Measurements from ENCODE around the gene NLGN3.

NLGN3 gene

DNA sequence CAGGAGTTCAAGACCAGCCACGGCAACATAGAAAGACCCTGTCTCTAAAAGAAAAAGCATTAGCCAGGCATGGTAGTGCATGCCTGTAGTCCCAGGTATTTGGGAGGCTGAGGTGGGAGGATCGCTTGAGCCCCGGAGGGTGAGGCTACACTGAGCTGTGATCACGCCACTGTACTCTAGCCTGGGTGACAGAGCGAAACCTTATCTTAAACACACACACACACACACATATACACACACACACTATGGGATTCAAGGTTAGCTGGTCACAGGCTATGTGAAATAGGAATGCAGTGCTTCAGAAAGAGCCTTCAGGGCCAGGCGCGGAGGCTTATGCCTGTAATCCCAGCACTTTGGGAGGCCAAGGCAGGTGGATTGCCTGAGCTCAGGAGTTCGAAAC lies 23.5 kb downstream of the NLGN3 start:
- Histone ChIP-seq H3K4me1 (ENCODE audit: insufficient read depth, low read length) (no peaks in the 10 kb centered on the region), H3K9me3 (ENCODE audit: insufficient read depth, low read length, severe bottlenecking) (no peaks in the 10 kb centered on the region), H3K36me3 (ENCODE audit: insufficient read depth, low read length) (peaks cover 18% of the 10 kb centered on the region), H3K27me3 (ENCODE audit: insufficient read depth, low read length, poor library complexity) (no peaks in the 10 kb centered on the region), H3K4me3 (ENCODE audit: low read depth in 1 of 2, low read length in 2 of 2) (no peak overlapping the region), H3K9ac (ENCODE audit: low read depth, low read length) (no peak overlapping the region), H3K27ac (ENCODE audit: low read length) (no peak overlapping the region), H4K20me1 (ENCODE audit: insufficient read depth, low read length) (no peaks in the 10 kb centered on the region), H3K79me2 (ENCODE audit: insufficient read depth, low read length) (peaks cover 7% of the 10 kb centered on the region; the same call in 1 of the 2 replicates), H2AFZ (ENCODE audit: low read depth, low read length) (no peak overlapping the region), H3K4me2 (ENCODE audit: insufficient read depth, low read length) (no peak overlapping the region)
- DNase-seq (no peak), ATAC-seq (ENCODE audit: insufficient read depth, low read depth) (no peak)
- TF ChIP-seq EZH2 (IDR thresholded peaks at IDR 0.05; ENCODE audit: borderline replicate concordance, low read depth, low read length, severe bottlenecking) (no peak), CTCF (IDR thresholded peaks at IDR 0.05; ENCODE audit: borderline replicate concordance, extremely low read depth, low read length, poor library complexity, severe bottlenecking) (no peak)

- Histone ChIP-seq H3K27me3 (ENCODE audit: insufficient read depth, low read length, poor library complexity) (no peaks in the 10 kb centered on the region), H3K79me2 (ENCODE audit: insufficient read depth, low read length) (peaks cover 7% of the 10 kb centered on the region; the same call in 1 of the 2 replicates), H2AFZ (ENCODE audit: low read depth, low read length) (no peak overlapping the region), H3K36me3 (ENCODE audit: insufficient read depth, low read length) (peaks cover 19% of the 10 kb centered on the region), H3K4me1 (ENCODE audit: insufficient read depth, low read length) (no peaks in the 10 kb centered on the region), H3K4me3 (ENCODE audit: low read depth in 1 of 2, low read length in 2 of 2) (no peak overlapping the region), H3K27ac (ENCODE audit: low read length) (no peak overlapping the region), H3K4me2 (ENCODE audit: insufficient read depth, low read length) (no peak overlapping the region), H3K9me3 (ENCODE audit: insufficient read depth, low read length, severe bottlenecking) (no peaks in the 10 kb centered on the region), H3K9ac (ENCODE audit: low read depth, low read length) (no peak overlapping the region), H4K20me1 (ENCODE audit: insufficient read depth, low read length) (no peaks in the 10 kb centered on the region)
- DNase-seq: no peak
- TF ChIP-seq CTCF (IDR thresholded peaks at IDR 0.05; ENCODE audit: borderline replicate concordance, extremely low read depth, low read length, poor library complexity, severe bottlenecking): no peak
- TF ChIP-seq EZH2 (IDR thresholded peaks at IDR 0.05; ENCODE audit: borderline replicate concordance, low read depth, low read length, severe bottlenecking): no peak
- no peak for ATAC-seq (ENCODE audit: insufficient read depth, low read depth)
Measured at GRCh38 chrX:71169586-71169985, 24.9 kb downstream of the NLGN3 start.

DNA sequence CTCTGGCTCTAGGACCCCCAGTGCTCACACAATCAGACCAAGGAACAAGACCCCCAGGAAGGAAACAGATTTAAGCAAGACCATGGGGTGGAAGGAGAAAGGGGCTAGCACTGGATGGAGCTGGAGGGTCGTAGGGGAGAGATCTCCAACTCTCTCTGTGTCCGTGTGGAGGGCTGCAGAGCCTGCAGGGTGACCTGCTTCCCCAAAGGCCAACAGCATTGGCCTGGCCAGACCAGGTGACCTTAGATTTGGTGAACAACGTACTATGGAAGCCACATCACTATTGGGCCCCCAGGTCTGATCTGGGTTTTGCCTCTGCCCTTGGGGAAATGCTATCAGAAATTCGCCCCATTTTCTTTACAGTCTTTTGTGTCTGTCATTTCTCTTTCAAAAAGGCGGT lies 26.0 kb downstream of the NLGN3 start:
- Histone ChIP-seq H3K79me2 (ENCODE audit: insufficient read depth, low read length) (peaks cover 7% of the 10 kb centered on the region; the same call in 1 of the 2 replicates), H3K4me1 (ENCODE audit: insufficient read depth, low read length) (no peaks in the 10 kb centered on the region), H3K4me3 (ENCODE audit: low read depth in 1 of 2, low read length in 2 of 2) (no peak overlapping the region), H2AFZ (ENCODE audit: low read depth, low read length) (no peak overlapping the region), H3K4me2 (ENCODE audit: insufficient read depth, low read length) (no peak overlapping the region), H3K9me3 (ENCODE audit: insufficient read depth, low read length, severe bottlenecking) (no peaks in the 10 kb centered on the region), H3K9ac (ENCODE audit: low read depth, low read length) (no peak overlapping the region), H4K20me1 (ENCODE audit: insufficient read depth, low read length) (no peaks in the 10 kb centered on the region), H3K27me3 (ENCODE audit: insufficient read depth, low read length, poor library complexity) (no peaks in the 10 kb centered on the region), H3K27ac (ENCODE audit: low read length) (no peak overlapping the region), H3K36me3 (ENCODE audit: insufficient read depth, low read length) (peaks cover 24% of the 10 kb centered on the region)
- DNase-seq (no peak), ATAC-seq (ENCODE audit: insufficient read depth, low read depth) (no peak)
- no peak for TF ChIP-seq EZH2 (IDR thresholded peaks at IDR 0.05; ENCODE audit: borderline replicate concordance, low read depth, low read length, severe bottlenecking)
- no peak for TF ChIP-seq CTCF (IDR thresholded peaks at IDR 0.05; ENCODE audit: borderline replicate concordance, extremely low read depth, low read length, poor library complexity, severe bottlenecking)
